ENCODE results near the gene VAC14. TPM values are rescaled to one million over a fixed set of nuclear protein-coding genes. Genes with fewer than 3 reads are reported as not detected.

Gene VAC14
- total RNA-seq, 1 experiment from 2014 or later, result 65.5 TPM

- Histone ChIP-seq H3K9ac (ENCODE audit: low read length) (no peak overlapping the region), H2AFZ (ENCODE audit: low read length) (no peak overlapping the region), H3F3A (ENCODE audit: low read length, unreplicated experiment) (no peaks in the 10 kb centered on the region), H3K4me1 (ENCODE audit: insufficient read depth, low read length) (peaks cover 26% of the 10 kb centered on the region), H4K20me1 (ENCODE audit: low read length) (no peaks in the 10 kb centered on the region), H3K79me2 (ENCODE audit: low read length) (no peaks in the 10 kb centered on the region), H3K27me3 (ENCODE audit: low read length) (no peaks in the 10 kb centered on the region), H3K9me3 (ENCODE audit: low read length) (no peaks in the 10 kb centered on the region), H3K27ac (ENCODE audit: low read length) (no peak overlapping the region), H3K36me3 (ENCODE audit: low read depth, low read length) (no peaks in the 10 kb centered on the region), H3K9me2 (replicated peaks; ENCODE audit: low read length) (no peaks in the 10 kb centered on the region), H3K4me2 (ENCODE audit: low read length) (no peak overlapping the region), H3K4me3 (ENCODE audit: low read length) (no peak overlapping the region)
- ATAC-seq, result no peak
- ChIA-PET POLR2A (ENCODE audit: unreplicated experiment) (no interaction called here), CTCF (no interaction called here)
- no TSS peak for BruUV-seq (replicated peaks)
- intact Hi-C loops (cut with micrococcal nuclease), result no loop called here
- no peak for DNase-seq
- TF ChIP-seq EZH2 (IDR thresholded peaks at IDR 0.05; ENCODE audit: low read length, unreplicated experiment), result no peak
- no peak for TF ChIP-seq CTCF (conservative IDR thresholded peaks at IDR 0.05; ENCODE audit: low read depth, low read length)
- TF ChIP-seq EZH2phosphoT487 (IDR thresholded peaks at IDR 0.05; ENCODE audit: borderline replicate concordance, low read length), result no peak
These were observed 88.0 kb downstream of the VAC14 start for GRCh38 chr16:70712942-70713341.

- Histone ChIP-seq H3K27me3 (ENCODE audit: low read length) (no peaks in the 10 kb centered on the region), H4K20me1 (ENCODE audit: low read length) (no peaks in the 10 kb centered on the region), H3K4me2 (ENCODE audit: low read length) (no peak overlapping the region), H3K9me2 (replicated peaks; ENCODE audit: low read length) (no peaks in the 10 kb centered on the region), H3K36me3 (ENCODE audit: low read depth, low read length) (no peaks in the 10 kb centered on the region), H3K4me1 (ENCODE audit: insufficient read depth, low read length) (peaks cover 32% of the 10 kb centered on the region), H3K9me3 (ENCODE audit: low read length) (no peaks in the 10 kb centered on the region), H3K27ac (ENCODE audit: low read length) (no peak overlapping the region), H2AFZ (ENCODE audit: low read length) (no peak overlapping the region), H3K79me2 (ENCODE audit: low read length) (no peaks in the 10 kb centered on the region), H3F3A (ENCODE audit: low read length, unreplicated experiment) (no peaks in the 10 kb centered on the region), H3K9ac (ENCODE audit: low read length) (no peak overlapping the region), H3K4me3 (ENCODE audit: low read length) (no peak overlapping the region)
- no peak for DNase-seq
- intact Hi-C loops (cut with micrococcal nuclease), result no loop called here
- CTCF ChIA-PET, result no interaction called here
- ATAC-seq, result no peak
- POLR2A ChIA-PET (ENCODE audit: unreplicated experiment), result no interaction called here
- TF ChIP-seq CTCF (conservative IDR thresholded peaks at IDR 0.05; ENCODE audit: low read depth, low read length) (no peak), EZH2phosphoT487 (IDR thresholded peaks at IDR 0.05; ENCODE audit: borderline replicate concordance, low read length) (no peak), EZH2 (IDR thresholded peaks at IDR 0.05; ENCODE audit: low read length, unreplicated experiment) (no peak)
- no TSS peak for BruUV-seq (replicated peaks)
These were observed 88.6 kb downstream of the VAC14 start for GRCh38 chr16:70712359-70712758.

- no peak for ATAC-seq
- Histone ChIP-seq H3K9ac (ENCODE audit: low read length) (no peak overlapping the region), H3K27ac (ENCODE audit: low read length) (no peak overlapping the region), H2AFZ (ENCODE audit: low read length) (no peak overlapping the region), H3K9me2 (replicated peaks; ENCODE audit: low read length) (no peaks in the 10 kb centered on the region), H4K20me1 (ENCODE audit: low read length) (no peaks in the 10 kb centered on the region), H3K36me3 (ENCODE audit: low read depth, low read length) (no peaks in the 10 kb centered on the region), H3K79me2 (ENCODE audit: low read length) (no peaks in the 10 kb centered on the region), H3K27me3 (ENCODE audit: low read length) (no peaks in the 10 kb centered on the region), H3K4me3 (ENCODE audit: low read length) (no peak overlapping the region), H3K4me2 (ENCODE audit: low read length) (no peak overlapping the region), H3K9me3 (ENCODE audit: low read length) (no peaks in the 10 kb centered on the region), H3K4me1 (ENCODE audit: insufficient read depth, low read length) (peaks cover 37% of the 10 kb centered on the region), H3F3A (ENCODE audit: low read length, unreplicated experiment) (no peaks in the 10 kb centered on the region)
- ChIA-PET CTCF (no interaction called here), POLR2A (ENCODE audit: unreplicated experiment) (no interaction called here)
- intact Hi-C loops (cut with micrococcal nuclease), result no loop called here
- BruUV-seq (replicated peaks), result no TSS peak
- no peak for DNase-seq
- TF ChIP-seq EZH2phosphoT487 (IDR thresholded peaks at IDR 0.05; ENCODE audit: borderline replicate concordance, low read length), result no peak
- TF ChIP-seq EZH2 (IDR thresholded peaks at IDR 0.05; ENCODE audit: low read length, unreplicated experiment), result no peak
- no peak for TF ChIP-seq CTCF (conservative IDR thresholded peaks at IDR 0.05; ENCODE audit: low read depth, low read length)
These were observed 89.5 kb downstream of the VAC14 start for GRCh38 chr16:70711211-70712031.
